K562 (cell line): Measurements from ENCODE around the gene DNMT1. TPM values are rescaled to one million over a fixed set of nuclear protein-coding genes. Genes with fewer than 3 reads are reported as not detected.

ENCODE experiments used
- CC2D1A ChIP-seq: fragments of 450-650 bp; IDR thresholded peaks from 2 replicates; pipeline ENCODE4 v1.6.1; 2017; ENCODE audit warnings: mild to moderate bottlenecking
- CHD1 ChIP-seq: fragments of 200-600 bp; sonication (generic); IDR thresholded peaks from one replicate; pipeline ENCODE4 v1.6.1; 2012; ENCODE audit warnings: mild to moderate bottlenecking, moderate library complexity, low read length, inconsistent platforms
- FOXP1 ChIP-seq: sonication (generic); formaldehyde crosslinking; IDR thresholded peaks from 2 replicates; pipeline ENCODE4 v1.8.0; 2022; ENCODE audit warnings: mild to moderate bottlenecking, missing genetic modification reagents
- KDM2B ChIP-seq: fragments of 250-450 bp; sonication (Bioruptor Pico); IDR thresholded peaks from 2 replicates; pipeline ENCODE4 v1.8.0; 2021; ENCODE audit warnings: mild to moderate bottlenecking, moderate library complexity
- NR4A1 ChIP-seq, 2 experiments: fragments of 250-450 bp in 1 of 2; fragments of 450-650 bp in 1 of 2; sonication (Bioruptor Pico) in 1 of 2; IDR thresholded peaks; 2 replicates each; pipeline versions ENCODE4 v1.4.0 to v1.6.1; 2016 to 2020; ENCODE audit warnings: mild to moderate bottlenecking in 2 of 2, missing compliant biosample characterization in 1 of 2, missing genetic modification characterization in 1 of 2, moderate library complexity in 1 of 2
- OTX1 ChIP-seq: fragments of 450-650 bp; formaldehyde crosslinking; IDR thresholded peaks from 2 replicates; pipeline ENCODE4 v1.4.0; 2022; ENCODE audit warnings: mild to moderate bottlenecking
- POLR3A ChIP-seq: IDR thresholded peaks from 2 replicates; pipeline ENCODE4 v1.6.1; 2011; ENCODE audit warnings: borderline replicate concordance, mild to moderate bottlenecking, moderate library complexity; ENCODE audit not compliant: insufficient read length, insufficient read depth; ENCODE audit errors: extremely low read depth
- POLR3G ChIP-seq: IDR thresholded peaks from 2 replicates; pipeline ENCODE4 v1.6.1; 2011; ENCODE audit not compliant: insufficient read length, insufficient replicate concordance; ENCODE audit errors: extremely low read depth
- SMARCA5 ChIP-seq: fragments of 450-650 bp; IDR thresholded peaks from 2 replicates; pipeline ENCODE4 v1.6.1; 2016
- SPI1 ChIP-seq: IDR thresholded peaks from 2 replicates; pipeline ENCODE4 v1.6.1; 2011; ENCODE audit warnings: low read depth, low read length, control low read depth, borderline replicate concordance
- SRSF1 ChIP-seq: fragments of 200-400 bp; formaldehyde crosslinking; IDR thresholded peaks from 2 replicates; pipeline ENCODE4 v1.6.1; 2017; ENCODE audit warnings: mild to moderate bottlenecking, low read depth, low read length, moderate library complexity
- XRCC5 ChIP-seq: fragments of 200-400 bp; formaldehyde crosslinking; IDR thresholded peaks from 2 replicates; pipeline ENCODE4 v1.6.1; 2017; ENCODE audit warnings: low read depth, mild to moderate bottlenecking, low read length
- ZFP1 ChIP-seq: fragments of 450-650 bp; formaldehyde crosslinking; IDR thresholded peaks from 2 replicates; pipeline ENCODE4 v1.4.0; 2020; ENCODE audit warnings: mild to moderate bottlenecking, mixed read lengths
- ZKSCAN3 ChIP-seq: fragments of 250-450 bp; sonication (Bioruptor Pico); IDR thresholded peaks from 2 replicates; pipeline ENCODE4 v1.4.0; 2020
- polyA plus RNA-seq, 8 experiments: library from polyadenylated mRNA; depleted of rRNA in 4 of 8; stranded (reverse) in 5 of 8; unstranded in 3 of 8; fragments of >200 nt; fragmentation: Nextera tagmentation in 2 of 8; fragmentation: Illumina TruSeq in 1 of 8; extraction: Ambion mirVana in 2 of 8; extraction: Trizol in 1 of 8; gene quantifications; 2 replicates each; pipeline versions ENCODE4 v1.2.1 to v1.2.3, GENCODE V29; 2011 to 2014; ENCODE audit warnings: inconsistent platforms in 1 of 8, missing spikeins in 1 of 8
- total RNA-seq, 7 experiments: library from RNA; depleted of rRNA in 6 of 7; stranded (reverse); fragments of >200 nt in 6 of 7; fragmentation: Illumina TruSeq in 2 of 7; extraction: Trizol in 2 of 7; gene quantifications; 2 replicates each; pipeline versions ENCODE4 v1.2.1 to v1.2.3, GENCODE V29; 2011 to 2021; ENCODE audit warnings: low replicate concordance in 1 of 7
- TF ChIP-seq, protein P1 (sequence below): sonication (generic); formaldehyde crosslinking; IDR thresholded peaks from 2 replicates; pipeline ENCODE4 v1.8.1; 2023; ENCODE audit warnings: mild to moderate bottlenecking, missing genetic modification reagents
- TF ChIP-seq, protein P2 (sequence below): fragments of 450-650 bp; formaldehyde crosslinking; IDR thresholded peaks from 2 replicates; pipeline ENCODE4 v1.4.0; 2022; ENCODE audit warnings: mild to moderate bottlenecking, moderate library complexity
- TF ChIP-seq, protein P3 (sequence below): fragments of 450-650 bp; IDR thresholded peaks from 2 replicates; pipeline ENCODE4 v1.6.1; 2016
- TF ChIP-seq, protein P4 (sequence below): sonication (generic); formaldehyde crosslinking; IDR thresholded peaks from 2 replicates; pipeline ENCODE4 v1.5.0; 2020; ENCODE audit warnings: missing genetic modification reagents
- TF ChIP-seq, protein P5 (sequence below): fragments of 450-650 bp; IDR thresholded peaks from 2 replicates; pipeline ENCODE4 v1.6.1; 2014; ENCODE audit warnings: low read depth, mild to moderate bottlenecking, moderate library complexity, borderline replicate concordance

The DNMT1 gene
- total and polyA plus RNA-seq, 9 of the 15 experiments (the other 6 are each of a cell fraction or from before 2014, with no cell fraction given) = 80.1 to 271 (median 121) TPM

DNA sequence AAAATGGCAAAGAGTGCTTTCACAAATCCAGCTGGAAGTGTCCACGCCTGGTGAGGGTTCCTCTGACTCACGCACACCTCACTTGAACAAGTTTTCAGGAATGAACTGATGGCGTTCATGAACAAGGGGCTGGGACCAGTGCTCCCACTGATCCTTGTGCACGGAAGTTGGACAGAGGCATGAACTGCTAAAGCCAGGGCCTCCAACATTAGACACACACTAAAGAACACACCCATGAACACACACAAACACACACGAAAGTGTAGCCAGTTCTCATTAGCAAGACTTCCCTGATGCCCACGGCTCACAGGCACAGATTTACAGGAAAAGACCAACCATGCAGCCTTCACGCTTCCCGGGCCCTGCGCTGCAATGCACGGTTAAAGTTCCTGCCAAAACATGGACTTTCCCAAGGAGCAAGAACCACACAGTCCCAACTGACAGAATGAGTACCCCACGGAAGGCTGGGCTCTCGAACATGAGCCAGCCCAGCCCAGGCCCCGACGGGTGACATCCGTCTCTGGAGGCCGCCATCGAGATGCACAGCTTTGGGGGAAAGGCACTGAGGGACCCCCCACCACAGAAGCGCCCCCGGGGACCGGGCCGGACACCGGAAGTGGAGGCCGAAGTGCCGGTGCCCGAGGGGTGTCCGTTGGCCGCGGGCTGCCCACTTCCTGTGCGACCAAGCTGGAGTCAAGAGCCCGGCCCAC lies 808 bp downstream of the DNMT1 start (continued):
- TF ChIP-seq, protein P1, sequence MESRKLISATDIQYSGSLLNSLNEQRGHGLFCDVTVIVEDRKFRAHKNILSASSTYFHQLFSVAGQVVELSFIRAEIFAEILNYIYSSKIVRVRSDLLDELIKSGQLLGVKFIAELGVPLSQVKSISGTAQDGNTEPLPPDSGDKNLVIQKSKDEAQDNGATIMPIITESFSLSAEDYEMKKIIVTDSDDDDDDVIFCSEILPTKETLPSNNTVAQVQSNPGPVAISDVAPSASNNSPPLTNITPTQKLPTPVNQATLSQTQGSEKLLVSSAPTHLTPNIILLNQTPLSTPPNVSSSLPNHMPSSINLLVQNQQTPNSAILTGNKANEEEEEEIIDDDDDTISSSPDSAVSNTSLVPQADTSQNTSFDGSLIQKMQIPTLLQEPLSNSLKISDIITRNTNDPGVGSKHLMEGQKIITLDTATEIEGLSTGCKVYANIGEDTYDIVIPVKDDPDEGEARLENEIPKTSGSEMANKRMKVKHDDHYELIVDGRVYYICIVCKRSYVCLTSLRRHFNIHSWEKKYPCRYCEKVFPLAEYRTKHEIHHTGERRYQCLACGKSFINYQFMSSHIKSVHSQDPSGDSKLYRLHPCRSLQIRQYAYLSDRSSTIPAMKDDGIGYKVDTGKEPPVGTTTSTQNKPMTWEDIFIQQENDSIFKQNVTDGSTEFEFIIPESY (CRISPR knock-in tag) = no peak
- TF ChIP-seq NR4A1 (CRISPR knock-in tag; IDR thresholded peaks at IDR 0.05) = no peak
- TF ChIP-seq NR4A1 (tag; IDR thresholded peaks at IDR 0.05) = no peak
- no peak for TF ChIP-seq SMARCA5
- no peak for TF ChIP-seq ZFP1
- TF ChIP-seq, protein P2, sequence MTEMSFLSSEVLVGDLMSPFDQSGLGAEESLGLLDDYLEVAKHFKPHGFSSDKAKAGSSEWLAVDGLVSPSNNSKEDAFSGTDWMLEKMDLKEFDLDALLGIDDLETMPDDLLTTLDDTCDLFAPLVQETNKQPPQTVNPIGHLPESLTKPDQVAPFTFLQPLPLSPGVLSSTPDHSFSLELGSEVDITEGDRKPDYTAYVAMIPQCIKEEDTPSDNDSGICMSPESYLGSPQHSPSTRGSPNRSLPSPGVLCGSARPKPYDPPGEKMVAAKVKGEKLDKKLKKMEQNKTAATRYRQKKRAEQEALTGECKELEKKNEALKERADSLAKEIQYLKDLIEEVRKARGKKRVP (CRISPR knock-in tag) = no peak
- TF ChIP-seq CC2D1A = no peak
- TF ChIP-seq CHD1 = peak; percentile 83
- no peak for TF ChIP-seq SPI1
- TF ChIP-seq OTX1 (CRISPR knock-in tag) = no peak
- TF ChIP-seq XRCC5 = no peak
- TF ChIP-seq, protein P3, sequence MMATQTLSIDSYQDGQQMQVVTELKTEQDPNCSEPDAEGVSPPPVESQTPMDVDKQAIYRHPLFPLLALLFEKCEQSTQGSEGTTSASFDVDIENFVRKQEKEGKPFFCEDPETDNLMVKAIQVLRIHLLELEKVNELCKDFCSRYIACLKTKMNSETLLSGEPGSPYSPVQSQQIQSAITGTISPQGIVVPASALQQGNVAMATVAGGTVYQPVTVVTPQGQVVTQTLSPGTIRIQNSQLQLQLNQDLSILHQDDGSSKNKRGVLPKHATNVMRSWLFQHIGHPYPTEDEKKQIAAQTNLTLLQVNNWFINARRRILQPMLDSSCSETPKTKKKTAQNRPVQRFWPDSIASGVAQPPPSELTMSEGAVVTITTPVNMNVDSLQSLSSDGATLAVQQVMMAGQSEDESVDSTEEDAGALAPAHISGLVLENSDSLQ = no peak
- no peak for TF ChIP-seq KDM2B (CRISPR knock-in tag)
- no peak for TF ChIP-seq ZKSCAN3 (CRISPR knock-in tag)
- 0 out of 2 replicates have a peak, but pooled peaks have one; percentile 17 for TF ChIP-seq FOXP1
- TF ChIP-seq, protein P4, sequence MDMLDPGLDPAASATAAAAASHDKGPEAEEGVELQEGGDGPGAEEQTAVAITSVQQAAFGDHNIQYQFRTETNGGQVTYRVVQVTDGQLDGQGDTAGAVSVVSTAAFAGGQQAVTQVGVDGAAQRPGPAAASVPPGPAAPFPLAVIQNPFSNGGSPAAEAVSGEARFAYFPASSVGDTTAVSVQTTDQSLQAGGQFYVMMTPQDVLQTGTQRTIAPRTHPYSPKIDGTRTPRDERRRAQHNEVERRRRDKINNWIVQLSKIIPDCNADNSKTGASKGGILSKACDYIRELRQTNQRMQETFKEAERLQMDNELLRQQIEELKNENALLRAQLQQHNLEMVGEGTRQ (CRISPR knock-in tag) = no peak
- TF ChIP-seq POLR3A = no peak
- TF ChIP-seq POLR3G = no peak
- no peak for TF ChIP-seq SRSF1
- TF ChIP-seq, protein P5, sequence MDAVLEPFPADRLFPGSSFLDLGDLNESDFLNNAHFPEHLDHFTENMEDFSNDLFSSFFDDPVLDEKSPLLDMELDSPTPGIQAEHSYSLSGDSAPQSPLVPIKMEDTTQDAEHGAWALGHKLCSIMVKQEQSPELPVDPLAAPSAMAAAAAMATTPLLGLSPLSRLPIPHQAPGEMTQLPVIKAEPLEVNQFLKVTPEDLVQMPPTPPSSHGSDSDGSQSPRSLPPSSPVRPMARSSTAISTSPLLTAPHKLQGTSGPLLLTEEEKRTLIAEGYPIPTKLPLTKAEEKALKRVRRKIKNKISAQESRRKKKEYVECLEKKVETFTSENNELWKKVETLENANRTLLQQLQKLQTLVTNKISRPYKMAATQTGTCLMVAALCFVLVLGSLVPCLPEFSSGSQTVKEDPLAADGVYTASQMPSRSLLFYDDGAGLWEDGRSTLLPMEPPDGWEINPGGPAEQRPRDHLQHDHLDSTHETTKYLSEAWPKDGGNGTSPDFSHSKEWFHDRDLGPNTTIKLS = no peak
